K562 (cell line): ENCODE data around the gene ERMP1. TPM values are rescaled to one million over a fixed set of nuclear protein-coding genes. Genes with fewer than 3 reads are reported as not detected.
A peak's percentile ranks its signal among the peaks of the same experiment; 100 is the strongest.

ENCODE experiments used
- ARID4B ChIP-seq: sonication (generic); formaldehyde crosslinking; IDR thresholded peaks from 2 replicates; pipeline ENCODE4 v1.8.0; 2022; ENCODE audit warnings: mild to moderate bottlenecking, missing genetic modification reagents
- BACH1 ChIP-seq: fragments of 200-800 bp; sonication (Bioruptor generic); IDR thresholded peaks from 2 replicates; pipeline ENCODE4 v1.6.1; 2016; ENCODE audit warnings: missing genetic modification characterization, missing compliant biosample characterization
- C11orf30 ChIP-seq: fragments of 450-650 bp; IDR thresholded peaks from 2 replicates; pipeline ENCODE4 v1.6.1; 2016; ENCODE audit warnings: low read depth, mild to moderate bottlenecking
- CBX8 ChIP-seq: fragments of 200-600 bp; sonication (generic); IDR thresholded peaks from 2 replicates; pipeline ENCODE4 v1.6.1; 2012; ENCODE audit warnings: borderline replicate concordance, mixed run types, low read depth, mild to moderate bottlenecking, moderate library complexity, mixed read lengths, low read length, control low read depth, inconsistent platforms; ENCODE audit not compliant: poor library complexity, severe bottlenecking; ENCODE audit errors: extremely low read depth
- CSDE1 ChIP-seq, 2 experiments: fragments of 450-650 bp; IDR thresholded peaks; 2 replicates each; pipeline ENCODE4 v1.6.1; 2016; ENCODE audit warnings: mild to moderate bottlenecking in 1 of 2
- DDX20 ChIP-seq: fragments of 450-650 bp; IDR thresholded peaks from 2 replicates; pipeline ENCODE4 v1.6.1; 2016; ENCODE audit warnings: missing genetic modification characterization, low read depth, mild to moderate bottlenecking, missing compliant biosample characterization, moderate library complexity
- FOXJ2 ChIP-seq: fragments of 200-800 bp; sonication (Bioruptor generic); IDR thresholded peaks from 2 replicates; pipeline ENCODE4 v1.6.1; 2016; ENCODE audit warnings: missing genetic modification characterization, missing compliant biosample characterization
- FOXK2 ChIP-seq, 2 experiments: fragments of 450-650 bp; IDR thresholded peaks in 1 of 2; conservative IDR thresholded peaks in 1 of 2; 2 replicates each; pipeline ENCODE4 v1.6.1; 2016; ENCODE audit warnings: low read depth in 2 of 2, mild to moderate bottlenecking in 1 of 2
- FOXP1 ChIP-seq: sonication (generic); formaldehyde crosslinking; IDR thresholded peaks from 2 replicates; pipeline ENCODE4 v1.8.0; 2022; ENCODE audit warnings: mild to moderate bottlenecking, missing genetic modification reagents
- GABPA ChIP-seq: fragments of 200-800 bp; sonication (Bioruptor generic); conservative IDR thresholded peaks from 2 replicates; pipeline ENCODE4 v1.6.1; 2016; ENCODE audit warnings: low read depth, missing genetic modification characterization, missing compliant biosample characterization
- HDAC1 ChIP-seq, 2 experiments: fragments of 450-650 bp; IDR thresholded peaks; 2 replicates each; pipeline ENCODE4 v1.6.1; 2016 to 2017; ENCODE audit warnings: inconsistent platforms in 1 of 2, mild to moderate bottlenecking in 1 of 2, moderate library complexity in 1 of 2
- MAFG ChIP-seq: fragments of 450-650 bp; conservative IDR thresholded peaks from 2 replicates; pipeline ENCODE4 v1.6.1; 2016; ENCODE audit warnings: missing genetic modification characterization, missing compliant biosample characterization
- MAX ChIP-seq: sonication (generic); formaldehyde crosslinking; IDR thresholded peaks from 2 replicates; pipeline ENCODE4 v1.9.0; 2022; ENCODE audit warnings: mild to moderate bottlenecking, missing genetic modification reagents
- NFE2 ChIP-seq: IDR thresholded peaks from 2 replicates; pipeline ENCODE4 v1.6.1; 2014; ENCODE audit warnings: antibody characterized with exemption, low read depth
- ZEB2 ChIP-seq: fragments of 450-650 bp; IDR thresholded peaks from 2 replicates; pipeline ENCODE4 v1.6.1; 2016
- ZNF140 ChIP-seq: fragments of 250-450 bp; sonication (Bioruptor Pico); IDR thresholded peaks from 2 replicates; pipeline ENCODE4 v1.8.0; 2021; ENCODE audit warnings: moderate library complexity, mild to moderate bottlenecking, inconsistent platforms
- ZNF592 ChIP-seq: fragments of 450-650 bp; IDR thresholded peaks from 2 replicates; pipeline ENCODE4 v1.6.1; 2017; ENCODE audit warnings: antibody characterized with exemption, mild to moderate bottlenecking
- ZNF780A ChIP-seq: fragments of 250-450 bp; sonication (Bioruptor Pico); IDR thresholded peaks from 2 replicates; pipeline ENCODE4 v1.5.0; 2021; ENCODE audit warnings: mild to moderate bottlenecking
- polyA plus RNA-seq, 8 experiments: library from polyadenylated mRNA; depleted of rRNA in 4 of 8; stranded (reverse) in 5 of 8; unstranded in 3 of 8; fragments of >200 nt; fragmentation: Nextera tagmentation in 2 of 8; fragmentation: Illumina TruSeq in 1 of 8; extraction: Ambion mirVana in 2 of 8; extraction: Trizol in 1 of 8; gene quantifications; 2 replicates each; pipeline versions ENCODE4 v1.2.1 to v1.2.3, GENCODE V29; 2011 to 2014; ENCODE audit warnings: inconsistent platforms in 1 of 8, missing spikeins in 1 of 8
- total RNA-seq, 7 experiments: library from RNA; depleted of rRNA in 6 of 7; stranded (reverse); fragments of >200 nt in 6 of 7; fragmentation: Illumina TruSeq in 2 of 7; extraction: Trizol in 2 of 7; gene quantifications; 2 replicates each; pipeline versions ENCODE4 v1.2.1 to v1.2.3, GENCODE V29; 2011 to 2021; ENCODE audit warnings: low replicate concordance in 1 of 7

ERMP1 gene
- total and polyA plus RNA-seq, 9 of the 15 experiments (the other 6 are each of a cell fraction or from before 2014, with no cell fraction given) = 2.5 to 26.3 (median 12.6) TPM

GRCh38 chr9:5838884-5839571 lies 6.1 kb upstream of the ERMP1 start (continued):
- TF ChIP-seq ARID4B (CRISPR knock-in tag) = no peak
- TF ChIP-seq ZNF592 = peak; percentile 77; the same call in 1 of the 2 replicates
- TF ChIP-seq MAX (CRISPR knock-in tag) = no peak
- TF ChIP-seq GABPA (tag) = peak; percentile 61
- TF ChIP-seq ZEB2 = 0 out of 2 replicates have a peak, but pooled peaks have one; percentile 40
- no peak for TF ChIP-seq CBX8
- 0 out of 4 replicates have a peak, but pooled peaks of 1 of the 2 experiments have one; percentile 16 for TF ChIP-seq HDAC1 (IDR thresholded peaks at IDR 0.05)
- peak; percentile 98 for TF ChIP-seq MAFG
- TF ChIP-seq ZNF140 (CRISPR knock-in tag) = no peak
- no peak for TF ChIP-seq FOXP1
- TF ChIP-seq ZNF780A (CRISPR knock-in tag) = no peak
- TF ChIP-seq FOXJ2 (tag) = no peak
- TF ChIP-seq C11orf30 = peak; percentile 98
- no peak for TF ChIP-seq CSDE1 (IDR thresholded peaks at IDR 0.05)
- peak; percentile 98 for TF ChIP-seq BACH1 (tag)
- peak; percentile 98 for TF ChIP-seq NFE2
- 0 out of 4 replicates have a peak, but pooled peaks of 1 of the 2 experiments have one; percentile 18 for TF ChIP-seq FOXK2 (conservative IDR thresholded peaks at IDR 0.05 in 1 of 2, IDR thresholded peaks at IDR 0.05 in 1 of 2; ENCODE audit: low read depth in 2 of 2)
- TF ChIP-seq DDX20 = no peak
